OCI-LY7 (cell line): ENCODE results near the gene C6orf120.

Source experiments
- CTCF ChIP-seq: fragments of 200-600 bp; sonication (generic); conservative IDR thresholded peaks from 2 replicates; pipeline ENCODE4 v1.5.1; 2014; ENCODE audit warnings: mild to moderate bottlenecking, antibody characterized with exemption, low read length, moderate library complexity, mixed read lengths
- EZH2phosphoT487 ChIP-seq: fragments of 200-600 bp; sonication (generic); IDR thresholded peaks from 2 replicates; pipeline ENCODE4 v1.6.1; 2018; ENCODE audit warnings: low read depth, borderline replicate concordance, mild to moderate bottlenecking, mixed run types, antibody characterized with exemption, low read length, moderate library complexity, mixed read lengths

GRCh38 chr6:169659820-169660610, 41.9 kb upstream of the C6orf120 start:
- TF ChIP-seq CTCF (no peak), EZH2phosphoT487 (no peak)
